GM23338 (cell line): ENCODE results near the gene CHST11. TPM values are rescaled to one million over a fixed set of nuclear protein-coding genes. Genes with fewer than 3 reads are reported as not detected.

ENCODE experiments used
- ATAC-seq: fragments of 200-7000 bp; cut with Tn5 transposase; 3 replicates; pipeline ENCODE4 v1.9.1; 2020
- DNase-seq: peaks from one replicate; pipeline ENCODE4 v3.0.0-alpha.2; 2015; ENCODE audit warnings: low spot score
- H2AFZ ChIP-seq: fragments of 200-600 bp; sonication (generic); 2 replicates; pipeline ENCODE4 v1.8.0; 2016; ENCODE audit warnings: antibody characterized with exemption, mild to moderate bottlenecking, moderate library complexity
- H3F3A ChIP-seq: fragments of 200-600 bp; sonication (generic); replicated peaks from 2 replicates; pipeline ENCODE4 v1.8.0; 2017; ENCODE audit warnings: antibody characterized with exemption, mixed run types, low read depth
- H3K27ac ChIP-seq: fragments of 200-600 bp; sonication (generic); 2 replicates; pipeline ENCODE4 v1.6.1; 2016; ENCODE audit warnings: low read depth
- H3K27me3 ChIP-seq: fragments of 200-600 bp; sonication (generic); 2 replicates; pipeline ENCODE4 v1.8.0; 2016; ENCODE audit warnings: mild to moderate bottlenecking, mixed run types, moderate library complexity; ENCODE audit not compliant: insufficient read depth
- H3K36me3 ChIP-seq: fragments of 200-600 bp; sonication (generic); 2 replicates; pipeline ENCODE4 v1.8.0; 2016; ENCODE audit warnings: mild to moderate bottlenecking; ENCODE audit not compliant: insufficient read depth
- H3K4me1 ChIP-seq: fragments of 200-600 bp; sonication (generic); 2 replicates; pipeline ENCODE4 v1.8.0; 2016; ENCODE audit warnings: mild to moderate bottlenecking, moderate library complexity; ENCODE audit not compliant: insufficient read depth
- H3K4me2 ChIP-seq: fragments of 200-600 bp; sonication (generic); 2 replicates; pipeline ENCODE4 v1.7.1; 2017; ENCODE audit warnings: mixed run types
- H3K4me3 ChIP-seq: fragments of 200-600 bp; sonication (generic); 2 replicates; pipeline ENCODE4 v1.6.1; 2016; ENCODE audit warnings: mixed run types
- H3K79me2 ChIP-seq: fragments of 200-600 bp; sonication (generic); replicated peaks from 2 replicates; pipeline ENCODE4 v1.8.0; 2017; ENCODE audit warnings: mild to moderate bottlenecking; ENCODE audit not compliant: insufficient read depth
- H3K9me2 ChIP-seq: fragments of 200-600 bp; sonication (generic); 2 replicates; pipeline ENCODE4 v1.8.0; 2017; ENCODE audit not compliant: insufficient read depth
- H4K20me1 ChIP-seq: fragments of 200-600 bp; sonication (generic); replicated peaks from 2 replicates; pipeline ENCODE4 v1.8.0; 2017; ENCODE audit warnings: mild to moderate bottlenecking; ENCODE audit not compliant: insufficient read depth
- H3K27ac Mint-ChIP-seq: 2 replicates; pipeline ENCODE4 v1.8.0; 2020; ENCODE audit warnings: inconsistent platforms, mild to moderate bottlenecking, moderate library complexity, mixed read lengths
- H3K27me3 Mint-ChIP-seq: 3 replicates; pipeline ENCODE4 v1.8.0; 2022; ENCODE audit warnings: low read depth, mild to moderate bottlenecking, moderate library complexity, mixed read lengths, inconsistent platforms; ENCODE audit not compliant: insufficient read depth, poor library complexity
- H3K36me3 Mint-ChIP-seq: 3 replicates; pipeline ENCODE4 v1.8.0; 2021; ENCODE audit warnings: low read depth, mild to moderate bottlenecking, inconsistent platforms, moderate library complexity, mixed read lengths
- H3K4me1 Mint-ChIP-seq: 3 replicates; pipeline ENCODE4 v1.8.0; 2020; ENCODE audit warnings: mild to moderate bottlenecking, inconsistent platforms, mixed read lengths
- H3K4me3 Mint-ChIP-seq: 3 replicates; pipeline ENCODE4 v1.8.0; 2021; ENCODE audit warnings: moderate library complexity, mild to moderate bottlenecking, inconsistent platforms, mixed read lengths
- H3K9me3 Mint-ChIP-seq: 3 replicates; pipeline ENCODE4 v1.8.0; 2020; ENCODE audit warnings: moderate library complexity, mild to moderate bottlenecking, inconsistent platforms, mixed read lengths
- CREB1 ChIP-seq: fragments of 250-450 bp; sonication (Bioruptor Pico); IDR thresholded peaks from 2 replicates; pipeline ENCODE4 v1.5.0; 2020; ENCODE audit warnings: low read depth, mild to moderate bottlenecking, moderate library complexity
- CTCF ChIP-seq, 2 experiments: fragments of 200-600 bp in 1 of 2; sonication (generic) in 1 of 2; conservative IDR thresholded peaks; 2 replicates each; pipeline versions ENCODE4 v1.5.1 to v1.6.1; 2016 to 2017; ENCODE audit warnings: antibody characterized with exemption in 2 of 2, low read depth in 2 of 2, mild to moderate bottlenecking in 2 of 2, moderate library complexity in 1 of 2
- ETS1 ChIP-seq: IDR thresholded peaks from 2 replicates; pipeline ENCODE4 v1.6.1; 2016; ENCODE audit warnings: antibody characterized with exemption
- EZH2 ChIP-seq: fragments of 200-600 bp; sonication (generic); IDR thresholded peaks from one replicate; pipeline ENCODE4 v1.8.0; 2017; ENCODE audit warnings: antibody characterized with exemption, mild to moderate bottlenecking, low read depth; ENCODE audit not compliant: unreplicated experiment
- EZH2phosphoT487 ChIP-seq: fragments of 200-600 bp; sonication (generic); IDR thresholded peaks from one replicate; pipeline ENCODE4 v1.8.1; 2018; ENCODE audit warnings: antibody characterized with exemption; ENCODE audit not compliant: unreplicated experiment
- JUNB ChIP-seq: IDR thresholded peaks from one replicate; pipeline ENCODE4 v1.6.1; 2016; ENCODE audit warnings: antibody characterized with exemption; ENCODE audit not compliant: unreplicated experiment
- NANOG ChIP-seq: IDR thresholded peaks from 2 replicates; pipeline ENCODE4 v1.6.1; 2016; ENCODE audit warnings: antibody characterized with exemption, borderline replicate concordance
- POLR2AphosphoS5 ChIP-seq: IDR thresholded peaks from 2 replicates; pipeline ENCODE4 v1.6.1; 2016; ENCODE audit warnings: antibody characterized with exemption, low read depth
- REST ChIP-seq: IDR thresholded peaks from one replicate; pipeline ENCODE4 v1.6.1; 2018; ENCODE audit warnings: antibody characterized with exemption; ENCODE audit not compliant: unreplicated experiment
- STAT1 ChIP-seq: IDR thresholded peaks from one replicate; pipeline ENCODE4 v1.6.1; 2016; ENCODE audit warnings: antibody characterized with exemption; ENCODE audit not compliant: unreplicated experiment
- ZNF114 ChIP-seq: fragments of 250-450 bp; sonication (Bioruptor Pico); IDR thresholded peaks from 2 replicates; pipeline ENCODE4 v1.5.0; 2020; ENCODE audit warnings: mild to moderate bottlenecking, moderate library complexity
- ZNF331 ChIP-seq: fragments of 250-450 bp; sonication (Bioruptor Pico); IDR thresholded peaks from 2 replicates; pipeline ENCODE4 v1.5.0; 2020; ENCODE audit warnings: low read depth, mild to moderate bottlenecking, moderate library complexity
- ZNF462 ChIP-seq: fragments of 250-450 bp; sonication (Bioruptor Pico); IDR thresholded peaks from 2 replicates; pipeline ENCODE4 v1.5.0; 2020; ENCODE audit warnings: mild to moderate bottlenecking, moderate library complexity
- polyA plus RNA-seq: library from polyadenylated mRNA; unstranded; fragments of >200 nt; fragmentation: Nextera tagmentation; extraction: Ambion mirVana; gene quantifications from 2 replicates; pipeline ENCODE4 v1.2.1, GENCODE V29; 2016
- total RNA-seq: library from RNA; depleted of rRNA; stranded (reverse); fragments of >200 nt; shearing (Covaris generic); gene quantifications from 2 replicates; pipeline ENCODE4 v1.2.3, GENCODE V29; 2014

The CHST11 gene
- total and polyA plus RNA-seq, 2 experiments from 2014 or later: 7.7 to 25.7 TPM

- H3K4me2 ChIP-seq: no peak overlapping the region
- Mint-ChIP-seq H3K4me1 (peaks cover 45% of the 10 kb centered on the region), H3K27me3 (no peaks in the 10 kb centered on the region), H3K27ac (no peak overlapping the region), H3K36me3 (no peaks in the 10 kb centered on the region), H3K4me3 (no peak overlapping the region), H3K9me3 (no peaks in the 10 kb centered on the region)
- H3K27me3 ChIP-seq: no peaks in the 10 kb centered on the region
- 0 out of 2 replicates have a peak, but pooled peaks cover 8% of the 10 kb centered on the region for H4K20me1 ChIP-seq
- no peak for TF ChIP-seq STAT1
- TF ChIP-seq REST: no peak
- TF ChIP-seq CTCF (conservative IDR thresholded peaks at IDR 0.05; ENCODE audit: low read depth in 2 of 2): no peak
- TF ChIP-seq NANOG: no peak
- TF ChIP-seq ETS1: no peak
- TF ChIP-seq EZH2: no peak
- no peak for TF ChIP-seq CREB1 (CRISPR knock-in tag)
- no peak for TF ChIP-seq ZNF462 (CRISPR knock-in tag)
- TF ChIP-seq ZNF114: no peak
- no peak for TF ChIP-seq ZNF331 (CRISPR knock-in tag)
- TF ChIP-seq POLR2AphosphoS5: no peak
- TF ChIP-seq JUNB: no peak
- no peak for TF ChIP-seq EZH2phosphoT487
- H3K36me3 ChIP-seq: no peaks in the 10 kb centered on the region
- peak; percentile 53 for ATAC-seq
- H3K9me2 ChIP-seq: no peaks in the 10 kb centered on the region
- no peak for DNase-seq
- H3K4me3 ChIP-seq: no peak overlapping the region
- no peak overlapping the region for H2AFZ ChIP-seq
- H3K79me2 ChIP-seq: peaks cover 11% of the 10 kb centered on the region
- H3K27ac ChIP-seq: no peak overlapping the region
- H3K4me1 ChIP-seq: peaks cover 19% of the 10 kb centered on the region; the same call in 1 of the 2 replicates
- no peaks in the 10 kb centered on the region for H3F3A ChIP-seq
Observed at GRCh38 chr12:104499668-104500332, 43.1 kb downstream of the CHST11 start.
